H1 (cell line): ENCODE data around the gene CYP46A1. TPM values are rescaled to one million over a fixed set of nuclear protein-coding genes. Genes with fewer than 3 reads are reported as not detected.

Experiments used
- CTCF ChIA-PET: fragments of 300-600 bp; sonication (Branson Sonifier 250); formaldehyde crosslinking; loops from one replicate; lab custom pipeline; 2021; ENCODE audit not compliant: partially characterized antibody; lab: Charles Lee
- POLR2A ChIA-PET: fragments of 300-600 bp; sonication (Branson Sonifier 250); formaldehyde crosslinking; loops from one replicate; lab custom pipeline; 2021; ENCODE audit warnings: inconsistent platforms; ENCODE audit not compliant: partially characterized antibody; lab: Charles Lee
- DNase-seq, 2 experiments: peaks; one replicate each; pipeline versions ENCODE4 v3.0.0 to v3.0.0-alpha.2; 2010 to 2022; ENCODE audit warnings: low spot score in 2 of 2, low read depth in 1 of 2, mixed read lengths in 1 of 2
- FAIRE-seq: peaks from 2 replicates; lab custom pipeline; 2011; peaks lifted over from hg19 to GRCh38; lab: Jason Lieb, UNC
- H2AFZ ChIP-seq: 2 replicates; pipeline ENCODE4 v1.8.1; 2012; ENCODE audit warnings: low read length, inconsistent platforms
- H2AK5ac ChIP-seq: 2 replicates; pipeline ENCODE4 v1.6.1; 2013; ENCODE audit warnings: low read depth, low read length
- H2BK120ac ChIP-seq: replicated peaks from 2 replicates; pipeline ENCODE3; 2013; ENCODE audit warnings: low read depth, low read length, inconsistent platforms
- H2BK12ac ChIP-seq: 2 replicates; pipeline ENCODE4 v1.6.1; 2013; ENCODE audit warnings: low read depth, low read length
- H2BK15ac ChIP-seq: 2 replicates; pipeline ENCODE4 v1.6.1; 2013; ENCODE audit warnings: low read length
- H2BK20ac ChIP-seq: 2 replicates; pipeline ENCODE4 v1.6.1; 2013; ENCODE audit warnings: low read length
- H2BK5ac ChIP-seq: 2 replicates; pipeline ENCODE4 v1.6.1; 2013; ENCODE audit warnings: low read depth, low read length
- H3K14ac ChIP-seq: 2 replicates; pipeline ENCODE4 v1.6.1; 2013; ENCODE audit warnings: inconsistent platforms; ENCODE audit not compliant: insufficient read length
- H3K18ac ChIP-seq: 2 replicates; pipeline ENCODE4 v1.6.1; 2013; ENCODE audit warnings: low read length; ENCODE audit errors: extremely low read depth
- H3K23ac ChIP-seq: 2 replicates; pipeline ENCODE4 v1.6.1; 2013; ENCODE audit warnings: inconsistent platforms; ENCODE audit not compliant: insufficient read length
- H3K23me2 ChIP-seq: 2 replicates; pipeline ENCODE4 v1.6.1; 2013; ENCODE audit warnings: low read depth, low read length
- H3K27ac ChIP-seq: 2 replicates; pipeline ENCODE4 v1.6.1; 2011; ENCODE audit warnings: low read depth, low read length, inconsistent platforms
- H3K27me3 ChIP-seq, 4 experiments: replicated peaks in 1 of 4; 1 replicate in 1 of 4; 2 replicates in 3 of 4; pipeline versions ENCODE4 v1.6.1 to v1.8.1; 2011 to 2013; ENCODE audit warnings: low read length in 3 of 4, mild to moderate bottlenecking in 3 of 4, inconsistent platforms in 2 of 4, mixed read lengths in 2 of 4, moderate library complexity in 1 of 4; ENCODE audit not compliant: control insufficient read depth in 3 of 4, insufficient read depth in 3 of 4; ENCODE audit errors: extremely low read depth in 1 of 4
- H3K36me3 ChIP-seq, 4 experiments: 2 replicates each; pipeline versions ENCODE4 v1.6.1 to v1.8.1; 2011 to 2013; ENCODE audit warnings: mild to moderate bottlenecking in 4 of 4, low read length in 3 of 4, moderate library complexity in 2 of 4, control low read depth in 1 of 4, inconsistent platforms in 1 of 4; ENCODE audit not compliant: insufficient read depth in 4 of 4, control insufficient read depth in 2 of 4
- H3K4ac ChIP-seq: replicated peaks from 2 replicates; pipeline ENCODE3; 2013; ENCODE audit warnings: low read length, low read depth, mixed read lengths, inconsistent platforms; ENCODE audit not compliant: insufficient read length
- H3K4me1 ChIP-seq, 4 experiments: replicated peaks in 1 of 4; 1 replicate in 1 of 4; 2 replicates in 3 of 4; pipeline versions ENCODE4 v1.6.1 to v1.8.1; 2011 to 2013; ENCODE audit warnings: low read length in 3 of 4, inconsistent platforms in 2 of 4, mixed read lengths in 1 of 4; ENCODE audit not compliant: insufficient read depth in 4 of 4, control insufficient read depth in 3 of 4
- H3K4me2 ChIP-seq, 2 experiments: 2 replicates each; pipeline versions ENCODE4 v1.6.1 to v1.8.1; 2011 to 2013; ENCODE audit warnings: low read depth in 2 of 2, low read length in 2 of 2, control low read depth in 1 of 2, inconsistent platforms in 1 of 2, mild to moderate bottlenecking in 1 of 2; ENCODE audit not compliant: insufficient read depth in 1 of 2
- H3K4me3 ChIP-seq, 4 experiments: fragments of 200-600, 300-600 bp in 1 of 4; sonication (generic), shearing (Covaris generic), sonication (Bioruptor Twin) in 1 of 4; 2 replicates each; pipeline versions ENCODE4 v1.5.1 to v1.8.1; 2011 to 2016; ENCODE audit warnings: low read length in 4 of 4, low read depth in 3 of 4, control low read depth in 2 of 4, inconsistent platforms in 2 of 4, mild to moderate bottlenecking in 2 of 4, mixed read lengths in 1 of 4, moderate library complexity in 1 of 4; ENCODE audit not compliant: insufficient read depth in 2 of 4; ENCODE audit errors: extremely low read depth in 1 of 4
- H3K56ac ChIP-seq: replicated peaks from 2 replicates; pipeline ENCODE3; 2013; ENCODE audit warnings: low read depth, mild to moderate bottlenecking, mixed read lengths, low read length, inconsistent platforms; ENCODE audit not compliant: insufficient read length
- H3K79me1 ChIP-seq: 2 replicates; pipeline ENCODE4 v1.6.1; 2013; ENCODE audit warnings: low read depth, low read length, control low read depth
- H3K79me2 ChIP-seq, 2 experiments: 2 replicates each; pipeline versions ENCODE4 v1.6.1 to v1.8.1; 2012 to 2013; ENCODE audit warnings: low read length in 2 of 2, mild to moderate bottlenecking in 2 of 2, inconsistent platforms in 1 of 2; ENCODE audit not compliant: insufficient read depth in 2 of 2, control insufficient read depth in 1 of 2
- H3K9ac ChIP-seq, 4 experiments: replicated peaks in 1 of 4; 1 replicate in 1 of 4; 2 replicates in 3 of 4; pipeline versions ENCODE4 v1.6.1 to v1.8.1; 2011 to 2013; ENCODE audit warnings: low read depth in 3 of 4, low read length in 3 of 4, control low read depth in 2 of 4, mild to moderate bottlenecking in 2 of 4, moderate library complexity in 2 of 4, inconsistent platforms in 1 of 4; ENCODE audit errors: extremely low read depth in 1 of 4
- H3K9me3 ChIP-seq, 2 experiments: 2 replicates each; pipeline versions ENCODE4 v1.6.1 to v1.8.1; 2012 to 2013; ENCODE audit warnings: mild to moderate bottlenecking in 2 of 2, moderate library complexity in 2 of 2, control low read depth in 1 of 2, inconsistent platforms in 1 of 2, low read depth in 1 of 2, low read length in 1 of 2, mixed read lengths in 1 of 2; ENCODE audit not compliant: insufficient read depth in 2 of 2
- H4K20me1 ChIP-seq, 2 experiments: replicated peaks in 1 of 2; 2 replicates each; pipeline versions ENCODE3 to v1.8.1; 2011 to 2013; ENCODE audit warnings: inconsistent platforms in 2 of 2, low read length in 2 of 2, mild to moderate bottlenecking in 1 of 2; ENCODE audit not compliant: insufficient read depth in 2 of 2, control insufficient read depth in 1 of 2
- H4K5ac ChIP-seq: 2 replicates; pipeline ENCODE4 v1.6.1; 2013; ENCODE audit warnings: low read length, low read depth, mixed read lengths, inconsistent platforms; ENCODE audit not compliant: insufficient read length
- H4K8ac ChIP-seq: 2 replicates; pipeline ENCODE4 v1.8.0; 2013; ENCODE audit warnings: mild to moderate bottlenecking, moderate library complexity, low read length, inconsistent platforms; ENCODE audit not compliant: insufficient read depth; ENCODE audit errors: extremely low read depth
- H4K91ac ChIP-seq: replicated peaks from 2 replicates; pipeline ENCODE3; 2013; ENCODE audit warnings: low read length, mixed read lengths, inconsistent platforms; ENCODE audit not compliant: insufficient read length
- RFX5 ChIP-seq: IDR thresholded peaks from 2 replicates; pipeline ENCODE4 v1.6.1; 2011; ENCODE audit warnings: low read depth, low read length, improper control_type of control experiment, borderline replicate concordance
- TEAD4 ChIP-seq: IDR thresholded peaks from 2 replicates; pipeline ENCODE4 v1.6.1; 2012; ENCODE audit warnings: low read depth, low read length, inconsistent platforms, mixed read lengths
- YY1 ChIP-seq: IDR thresholded peaks from 2 replicates; pipeline ENCODE4 v1.6.1; 2011; ENCODE audit warnings: low read depth, mild to moderate bottlenecking, low read length
- WGBS, 2 experiments: shearing (Covaris generic) in 1 of 2; methylation state at CpG; one replicate each; pipeline versions ENCODE4 v1.1.6 to v1.1.7; 2013 to 2015; ENCODE audit warnings: low lambda C conversion rate in 2 of 2, mixed read lengths in 2 of 2, inconsistent platforms in 1 of 2, low coverage in 1 of 2, missing lambda C conversion rate in 1 of 2; ENCODE audit not compliant: insufficient replicate concordance in 2 of 2, insufficient coverage in 1 of 2, insufficient read length in 1 of 2; ENCODE audit errors: extremely low coverage in 1 of 2, missing lambda C conversion rate in 1 of 2; 5-methylcytosine and 5-hydroxymethylcytosine counted together
- polyA plus RNA-seq, 7 experiments: library from polyadenylated mRNA; depleted of rRNA in 3 of 7; stranded (reverse) in 5 of 7; unstranded in 2 of 7; fragments of >200 nt in 5 of 7; fragments of 200-250 nt in 2 of 7; gene quantifications; 1 replicate in 5 of 7; 2 replicates in 1 of 7; 4 replicates in 1 of 7; pipeline versions ENCODE4 v1.2.1 to v1.2.3, GENCODE V29; 2011 to 2013; ENCODE audit warnings: missing spikeins in 2 of 7, mixed read lengths in 2 of 7
- total RNA-seq: library from RNA; stranded (reverse); fragmentation: NEBNext Ultra II Directional; extraction: Animal tissue kit (Norgen Biotek cat#: 25700); gene quantifications from 2 replicates; pipeline ENCODE4 v1.2.1, GENCODE V29; 2021
- TF ChIP-seq, protein P1 (sequence below): IDR thresholded peaks from 2 replicates; pipeline ENCODE4 v1.6.1; 2011; ENCODE audit warnings: low read depth, mild to moderate bottlenecking, low read length; ENCODE audit not compliant: insufficient read depth

CYP46A1 gene
- total and polyA plus RNA-seq, 2 of the 8 experiments (the other 6 are each of a cell fraction or from before 2014, with no cell fraction given), result 0.41 to 1.3 TPM

DNA sequence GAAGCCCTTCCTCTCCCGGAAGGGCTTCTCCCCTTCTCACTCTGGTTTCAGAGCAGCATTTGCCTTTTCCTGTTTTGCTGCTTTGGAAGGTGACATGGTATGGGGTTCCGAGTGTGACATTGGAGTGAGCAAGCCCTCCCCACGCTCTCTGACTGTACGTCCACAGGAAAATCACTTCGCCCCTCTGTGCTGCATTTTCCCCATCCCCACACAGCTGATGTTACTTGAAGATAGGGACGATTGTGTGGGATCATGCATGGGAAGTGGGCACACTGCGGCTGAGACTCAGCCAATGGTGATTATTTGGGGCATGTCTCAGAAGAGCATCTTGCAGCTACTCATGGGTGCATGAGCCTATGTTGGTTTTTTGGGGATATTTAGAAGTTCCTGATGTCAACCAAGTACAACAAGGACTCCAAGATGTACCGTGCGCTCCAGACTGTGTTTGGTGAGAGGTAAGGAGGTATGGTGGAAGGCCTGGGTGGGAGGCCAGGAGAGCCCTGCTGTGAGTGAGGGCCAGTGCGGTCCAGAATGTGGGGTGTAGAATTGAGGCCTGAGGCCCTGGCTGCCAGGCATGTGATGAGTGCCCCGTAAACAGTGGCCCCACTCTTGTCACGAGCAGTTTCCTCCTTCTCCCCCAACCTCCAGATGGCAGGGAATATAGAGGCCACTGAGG is 15.1 kb downstream of the CYP46A1 start:
- Histone ChIP-seq H3K4me2 (no peak overlapping the region), H4K20me1 (no peaks in the 10 kb centered on the region), H3K79me1 (no peaks in the 10 kb centered on the region), H2BK12ac (no peak overlapping the region), H2AFZ (no peak overlapping the region), H4K8ac (no peak overlapping the region), H3K23ac (no peak overlapping the region), H2BK15ac (no peak overlapping the region), H4K5ac (no peak overlapping the region), H3K79me2 (no peaks in the 10 kb centered on the region), H3K18ac (no peak overlapping the region), H3K27me3 (no peaks in the 10 kb centered on the region), H3K14ac (no peak overlapping the region), H3K56ac (no peak overlapping the region), H3K9me3 (peaks cover 12 to 14% of the 10 kb centered on the region in 2 experiments; a peak in 3 of 4 replicates), H2AK5ac (no peak overlapping the region), H2BK20ac (no peak overlapping the region), H3K36me3 (no peaks in the 10 kb centered on the region), H3K4ac (no peak overlapping the region), H2BK5ac (no peak overlapping the region), H3K4me3 (no peak overlapping the region), H3K4me1 (no peaks in the 10 kb centered on the region), H3K27ac (no peak overlapping the region), H3K9ac (no peak overlapping the region), H2BK120ac (no peak overlapping the region), H4K91ac (no peak overlapping the region), H3K23me2 (no peaks in the 10 kb centered on the region)
- peak in 1 of 2 experiments; percentile 22 for DNase-seq
- CTCF ChIA-PET, result interaction anchor here (4.5 kb wide), 1 partner anchor 11 kb away, joined by 35 read pairs; no protein-coding TSS in a partner anchor
- 88% methylated on average over 12 of the region's 12 CpGs; no CpG with 5 or more reads in 1 of the 2 experiments for WGBS, 2 experiments
- FAIRE-seq, result no peak
- POLR2A ChIA-PET, result no interaction called here
- TF ChIP-seq, protein P1, sequence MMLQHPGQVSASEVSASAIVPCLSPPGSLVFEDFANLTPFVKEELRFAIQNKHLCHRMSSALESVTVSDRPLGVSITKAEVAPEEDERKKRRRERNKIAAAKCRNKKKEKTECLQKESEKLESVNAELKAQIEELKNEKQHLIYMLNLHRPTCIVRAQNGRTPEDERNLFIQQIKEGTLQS, result no peak
- no peak for TF ChIP-seq YY1
- TF ChIP-seq RFX5, result no peak
- no peak for TF ChIP-seq TEAD4
